ENCODE data around the gene KRTAP4-2.
"Not testable (repeated sequence)": the region's sequence is repeated elsewhere in the genome, so short reads cannot be mapped to it uniquely, and the experiment has no call there.

The KRTAP4-2 gene

DNA sequence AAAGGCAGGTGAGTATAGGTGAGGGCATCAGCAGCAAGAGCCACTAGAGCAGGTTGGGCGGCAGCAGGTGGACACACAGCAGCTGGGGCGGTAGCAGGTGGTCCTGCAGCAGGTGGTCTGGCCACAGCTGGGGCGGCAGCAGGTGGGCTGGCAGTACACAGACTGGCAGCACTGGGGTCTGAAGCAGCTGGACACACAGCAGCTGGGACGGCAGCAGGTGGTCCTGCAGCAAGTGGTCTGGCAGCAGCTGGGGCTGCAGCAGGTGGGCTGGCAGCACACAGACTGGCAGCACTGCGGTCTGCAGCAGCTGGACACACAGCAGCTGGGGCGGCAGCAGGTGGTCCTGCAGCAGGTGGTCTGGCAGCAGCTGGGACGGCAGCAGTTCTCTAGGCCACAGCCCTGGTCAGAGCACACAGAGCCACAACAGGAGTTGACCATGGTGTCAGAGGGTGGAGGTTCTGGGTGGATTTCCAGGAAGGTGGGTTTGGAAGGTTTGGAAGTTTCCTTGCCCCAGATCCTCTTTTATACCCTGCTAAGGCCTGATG is at the start of gene KRTAP4-2:
KRTAP4-2 (minus strand) TSS at position 495 of the 545 bp plus-strand sequence; CDS start at position 438, 57 bp downstream.
- no peak for DNase-seq

DNA sequence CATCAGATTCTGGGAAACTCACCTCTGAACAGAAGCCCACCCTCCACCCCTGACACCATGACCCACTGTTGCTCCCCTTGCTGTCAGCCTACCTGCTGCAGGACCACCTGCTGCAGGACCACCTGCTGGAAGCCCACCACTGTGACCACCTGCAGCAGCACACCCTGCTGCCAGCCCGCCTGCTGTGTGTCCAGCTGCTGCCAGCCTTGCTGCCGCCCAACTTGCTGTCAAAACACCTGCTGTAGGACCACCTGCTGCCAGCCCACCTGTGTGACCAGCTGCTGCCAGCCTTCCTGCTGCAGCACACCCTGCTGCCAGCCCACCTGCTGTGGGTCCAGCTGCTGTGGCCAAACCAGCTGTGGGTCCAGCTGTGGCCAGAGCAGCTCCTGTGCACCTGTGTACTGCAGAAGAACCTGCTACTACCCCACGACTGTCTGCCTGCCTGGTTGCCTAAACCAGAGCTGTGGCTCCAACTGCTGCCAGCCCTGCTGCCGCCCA is 48.6 kb upstream of the KRTAP4-2 start, which contains the start of gene KRTAP9-2:
KRTAP9-2 (plus strand) TSS at position 51 of the 498 bp plus-strand sequence; CDS start at position 58, 7 bp downstream.
- not testable (repeated sequence) for DNase-seq

DNA sequence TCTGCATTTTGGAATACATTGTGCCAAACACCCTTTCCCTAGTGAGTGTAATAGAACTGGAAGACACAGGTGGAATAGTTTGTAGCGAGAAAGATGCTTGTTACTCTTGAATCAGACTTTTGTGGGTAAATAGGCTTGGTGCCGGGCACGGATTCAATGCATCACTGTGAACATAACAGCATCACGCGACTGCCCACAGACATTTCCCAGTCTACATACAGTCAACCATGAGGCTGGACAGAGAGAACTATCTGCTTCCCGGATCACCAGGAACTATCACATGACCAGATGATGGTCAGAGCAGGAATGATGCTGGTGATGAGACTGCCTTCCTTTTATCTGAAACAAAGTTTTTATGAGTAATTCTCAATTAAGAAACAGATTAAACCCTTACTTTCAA is 48.0 kb upstream of the KRTAP4-2 start:
- DNase-seq, result no peak

DNA sequence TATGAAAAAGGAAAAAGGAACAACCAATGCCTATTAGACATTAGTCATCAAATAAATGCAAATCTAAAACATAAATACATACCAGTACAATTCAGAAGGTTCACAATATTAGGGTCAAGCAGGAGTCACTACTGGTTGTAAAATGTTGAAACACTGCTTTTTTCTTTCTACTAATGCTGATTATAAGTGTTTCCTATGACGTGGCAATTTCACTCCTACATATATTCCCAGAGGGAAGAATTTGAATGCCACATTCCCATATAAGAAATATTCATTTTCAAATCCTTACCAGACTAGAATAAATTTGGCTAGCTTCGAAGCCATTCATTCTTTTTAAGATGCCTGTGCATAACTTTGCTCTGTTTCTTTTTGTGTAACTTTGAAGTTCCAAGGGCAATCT is 45.8 kb upstream of the KRTAP4-2 start:
- no peak for DNase-seq

DNA sequence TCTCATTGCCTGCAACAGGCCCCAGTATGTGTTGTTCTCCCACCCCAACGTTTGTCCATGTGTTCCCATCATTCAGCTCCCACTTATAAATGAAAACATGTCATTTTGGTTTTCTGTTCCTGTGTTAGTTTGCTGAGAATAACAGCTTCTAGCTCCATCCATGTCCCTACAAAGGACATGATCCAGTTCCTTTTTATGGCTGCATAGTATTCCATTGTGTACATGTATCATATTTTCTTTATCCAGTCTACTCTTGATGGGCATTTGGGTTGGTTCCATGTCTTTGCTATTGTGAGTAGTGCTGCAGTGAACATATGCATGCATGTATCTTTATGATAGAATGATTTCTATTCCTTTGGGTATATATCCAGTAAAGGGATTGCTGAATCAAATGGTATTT is 37.7 kb upstream of the KRTAP4-2 start:
- no peak for DNase-seq

DNA sequence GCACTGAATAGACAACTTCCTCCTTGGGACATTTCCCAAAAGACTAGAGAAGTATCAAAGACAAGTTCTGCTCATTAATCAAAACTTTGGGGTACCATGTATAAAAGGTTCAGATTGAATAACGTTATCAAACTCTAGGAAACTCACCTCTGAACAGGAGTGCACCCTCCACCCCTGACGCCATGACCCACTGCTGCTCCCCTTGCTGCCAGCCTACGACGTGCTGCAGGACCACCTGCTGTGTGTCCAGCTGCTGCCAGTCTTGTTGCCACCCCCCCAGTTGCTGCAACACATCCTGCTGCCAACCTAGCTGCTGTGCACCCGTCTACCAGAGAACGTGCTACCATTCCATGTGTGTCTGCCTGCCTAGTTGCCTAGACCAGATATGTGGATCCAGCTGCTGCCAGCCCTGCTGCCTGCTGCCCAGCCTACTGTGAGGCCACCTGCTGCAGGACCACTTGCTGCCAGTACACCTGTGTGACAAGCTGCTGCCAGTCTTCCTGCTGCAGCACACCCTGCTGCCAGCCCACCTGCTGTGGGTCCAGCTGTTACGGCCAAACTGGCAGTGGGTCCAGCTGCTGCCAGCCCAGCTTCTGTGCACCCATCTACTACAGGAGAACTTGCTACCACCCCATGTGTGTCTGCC is 34.6 kb upstream of the KRTAP4-2 start:
- DNase-seq, result no peak

DNA sequence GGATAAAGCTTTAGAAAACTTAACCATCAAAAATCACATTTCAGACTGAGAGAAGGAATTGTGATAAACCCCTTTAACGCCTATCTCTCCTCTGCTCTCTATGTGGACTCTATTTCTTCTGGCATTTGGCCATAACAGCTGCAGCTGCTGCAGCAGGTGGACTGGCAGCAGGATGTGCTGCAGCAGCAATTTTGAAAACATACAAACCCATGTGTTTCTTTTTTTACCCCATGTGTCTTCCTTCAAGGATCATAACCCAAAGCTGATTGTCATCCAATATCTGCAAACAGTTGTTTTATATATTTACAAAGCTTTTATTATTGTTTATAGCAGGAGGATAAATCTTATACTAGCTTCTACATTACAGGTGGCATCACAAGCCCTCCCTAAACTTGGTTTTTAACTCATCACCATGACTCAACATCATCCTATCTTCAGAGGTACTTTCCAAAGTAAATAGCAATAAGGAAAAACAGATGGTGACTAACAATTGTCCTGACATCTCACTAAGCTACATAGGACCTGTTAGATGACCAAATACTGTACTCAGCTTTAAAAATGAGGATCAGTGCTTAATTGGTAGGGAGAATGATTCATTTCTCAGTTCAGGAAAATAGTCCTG is 33.9 kb upstream of the KRTAP4-2 start:
- no peak for DNase-seq

DNA sequence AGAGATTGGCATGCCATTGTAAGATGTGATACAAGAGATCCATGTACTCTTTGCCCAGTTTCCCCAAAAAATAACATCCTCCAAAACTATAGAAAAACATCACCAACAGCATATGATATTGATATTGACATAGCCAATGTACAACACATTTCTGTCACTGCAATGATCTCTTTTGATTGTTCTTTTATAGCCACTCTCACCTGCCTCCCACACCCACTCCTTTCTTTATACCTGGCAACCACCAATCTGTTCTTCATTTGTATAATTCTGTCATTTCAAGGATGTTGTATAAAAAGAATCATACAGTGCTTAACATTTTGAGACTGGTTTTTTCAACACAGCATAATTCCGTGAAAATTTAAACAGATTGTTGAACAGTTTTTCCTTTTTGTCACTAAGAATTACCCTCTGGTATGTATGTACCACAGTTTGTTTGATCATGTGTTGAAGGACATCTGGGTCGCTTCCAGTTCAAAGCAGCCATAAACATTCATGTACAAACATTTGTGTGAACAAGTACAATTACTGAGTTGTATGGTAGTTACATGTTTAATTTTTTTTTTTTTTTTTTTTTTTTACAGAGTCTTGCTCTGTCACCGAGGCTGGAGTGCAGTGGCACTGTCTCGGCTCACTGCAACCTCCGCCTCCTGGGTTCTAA is 21.5 kb upstream of the KRTAP4-2 start:
- DNase-seq, result no peak

DNA sequence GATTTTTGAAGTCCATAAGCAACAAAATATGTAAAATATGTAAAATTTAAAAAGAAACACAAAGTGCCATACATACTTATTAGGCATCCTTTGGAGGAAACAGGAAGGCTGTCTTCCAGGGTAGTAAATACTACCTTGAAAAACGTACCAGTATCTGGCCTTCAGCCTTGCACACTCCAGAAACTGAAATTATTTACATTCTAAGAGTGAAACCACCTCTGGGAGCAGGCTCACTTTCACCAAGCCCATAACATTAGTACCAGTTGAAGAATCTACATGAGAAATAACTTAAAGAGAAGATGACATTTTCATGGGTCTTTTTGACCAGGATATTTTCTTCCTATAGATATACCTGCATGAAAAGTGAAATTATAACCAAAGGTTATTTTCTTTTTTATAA is 18.0 kb upstream of the KRTAP4-2 start:
- no peak for DNase-seq

DNA sequence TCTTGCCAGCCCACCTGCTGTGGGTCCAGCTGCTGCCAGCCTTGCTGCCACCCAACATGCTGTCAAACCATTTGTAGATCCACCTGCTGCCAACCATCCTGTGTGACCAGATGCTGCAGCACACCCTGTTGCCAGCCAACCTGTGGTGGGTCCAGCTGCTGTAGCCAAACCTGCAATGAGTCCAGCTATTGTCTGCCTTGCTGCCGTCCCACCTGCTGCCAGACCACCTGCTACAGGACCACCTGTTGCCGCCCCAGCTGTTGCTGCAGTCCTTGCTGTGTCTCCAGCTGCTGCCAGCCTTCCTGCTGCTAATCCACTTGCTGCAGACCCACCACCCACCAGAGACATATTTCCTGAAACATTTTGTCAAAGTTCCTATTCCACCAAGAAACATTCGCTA is 12.3 kb upstream of the KRTAP4-2 start:
- DNase-seq, result no peak

DNA sequence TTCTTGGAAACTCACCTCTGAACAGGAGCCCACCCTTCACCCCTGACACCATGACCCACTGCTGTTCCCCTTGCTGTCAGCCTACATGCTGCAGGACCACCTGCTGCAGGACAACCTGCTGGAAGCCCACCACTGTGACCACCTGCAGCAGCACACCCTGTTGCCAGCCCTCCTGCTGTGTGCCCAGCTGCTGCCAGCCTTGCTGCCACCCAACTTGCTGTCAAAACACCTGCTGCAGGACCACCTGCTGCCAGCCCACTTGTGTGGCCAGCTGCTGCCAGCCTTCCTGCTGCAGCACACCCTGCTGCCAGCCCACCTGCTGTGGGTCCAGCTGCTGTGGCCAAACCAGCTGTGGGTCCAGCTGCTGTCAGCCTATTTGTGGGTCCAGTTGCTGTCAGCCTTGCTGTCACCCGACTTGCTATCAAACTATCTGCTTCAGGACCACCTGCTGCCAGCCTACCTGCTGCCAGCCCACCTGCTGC is 11.9 kb upstream of the KRTAP4-2 start, which contains the start of gene KRTAP9-1:
KRTAP9-1 (plus strand) TSS at position 51 of the 482 bp plus-strand sequence; CDS start at position 51, 0 bp downstream.
- DNase-seq, result not testable (repeated sequence)

DNA sequence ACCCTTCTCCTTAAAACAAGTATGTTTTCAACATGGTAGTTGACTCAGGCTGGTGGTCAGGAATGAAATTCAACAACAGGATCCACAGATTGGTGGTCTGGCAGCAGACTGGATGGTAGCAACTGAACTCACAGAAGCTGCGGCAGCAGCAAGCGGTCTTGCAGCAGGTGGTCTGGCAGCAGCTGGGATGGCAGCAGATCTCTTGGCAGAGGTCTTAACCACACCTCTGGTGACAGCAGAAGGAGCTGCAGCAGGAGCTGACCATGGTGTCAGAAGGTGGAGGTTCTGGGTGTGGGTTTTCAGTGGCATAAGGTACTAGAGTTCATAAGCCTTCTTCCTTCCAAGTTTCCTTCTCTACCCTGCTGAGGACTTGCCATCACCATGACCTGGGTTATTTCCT is 8.9 kb upstream of the KRTAP4-2 start:
- DNase-seq, result no peak

DNA sequence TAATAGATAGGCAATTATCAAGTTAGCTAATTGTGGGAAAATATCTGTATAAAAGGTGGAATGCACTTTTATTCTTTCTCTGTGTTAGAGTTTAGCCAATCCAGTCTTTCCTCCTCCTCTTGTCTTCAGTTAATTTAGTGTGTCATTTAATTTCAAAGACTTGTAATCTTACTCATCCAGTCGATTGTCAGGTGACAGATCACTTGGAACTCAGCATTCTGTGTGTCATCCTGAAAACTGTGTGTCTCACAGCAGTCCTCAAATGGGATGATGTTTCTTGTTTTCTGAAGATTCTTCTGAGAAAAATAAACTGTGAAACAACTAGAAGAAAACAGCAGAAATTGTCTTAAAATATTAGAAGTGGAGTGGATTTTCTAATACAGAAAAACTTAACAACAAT is 7.0 kb upstream of the KRTAP4-2 start:
- DNase-seq, result no peak

DNA sequence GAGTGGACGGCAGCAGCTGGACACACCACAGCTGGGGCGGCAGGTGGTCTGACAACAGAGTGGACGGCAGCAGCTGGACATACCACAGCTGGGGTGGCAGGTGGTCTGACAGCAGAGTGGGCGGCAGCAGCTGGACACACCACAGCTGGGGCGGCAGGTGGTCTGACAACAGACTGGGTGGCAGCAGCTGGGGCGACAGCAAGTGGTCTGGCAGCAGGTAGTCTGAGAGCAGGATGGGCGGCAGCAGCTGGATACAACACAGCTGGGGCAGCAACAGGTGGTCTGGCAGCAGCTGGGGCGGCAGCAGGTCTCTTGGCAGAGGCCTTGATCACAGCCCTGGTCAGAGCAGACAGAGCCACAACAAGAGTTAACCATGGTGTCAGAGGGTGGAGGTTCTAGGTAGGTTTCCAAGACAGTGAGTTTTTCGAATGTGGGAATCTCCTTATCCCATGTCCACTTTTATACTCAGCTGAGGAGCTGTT is 6.5 kb upstream of the KRTAP4-2 start, which contains the start of gene KRTAP4-1:
KRTAP4-1 (minus strand) TSS at position 432 of the 482 bp plus-strand sequence; CDS start at position 375, 57 bp downstream.
- no peak for DNase-seq

DNA sequence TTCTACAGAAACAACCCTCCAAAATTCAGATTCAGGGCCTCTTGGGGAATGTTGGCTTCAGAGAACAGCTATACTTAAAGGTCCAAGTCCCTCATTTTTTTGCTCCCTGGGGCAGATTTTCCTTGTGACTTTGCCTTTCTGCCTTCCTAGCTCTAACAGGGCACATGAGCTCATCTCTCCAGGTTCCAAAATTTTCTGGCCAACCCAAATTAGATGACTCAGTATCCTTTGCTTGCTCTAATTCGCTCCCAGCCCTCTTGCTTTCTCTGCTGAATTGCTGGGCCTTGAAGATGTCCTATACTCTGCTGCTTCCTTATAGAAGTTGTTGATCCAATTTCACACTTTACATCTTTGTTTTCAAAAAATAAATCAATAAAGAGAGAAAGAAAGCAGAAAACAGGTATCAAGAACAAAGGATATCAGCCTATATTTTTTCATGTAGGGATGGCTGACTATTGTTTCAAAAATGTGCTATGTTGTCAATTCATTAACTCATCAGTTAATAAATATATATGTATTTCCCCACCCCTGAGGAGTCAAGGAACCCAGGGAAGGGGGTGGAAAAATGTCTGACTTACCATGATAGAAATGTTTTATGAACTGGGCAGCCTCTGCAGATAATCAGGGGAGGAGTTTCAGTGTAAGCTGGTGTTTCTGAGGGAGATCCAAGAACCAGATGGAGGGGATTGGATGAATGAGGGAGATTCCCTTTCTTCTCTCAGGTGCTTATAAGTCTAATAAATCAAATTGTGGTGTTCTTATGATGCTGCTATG is 1.0 kb upstream of the KRTAP4-2 start:
- DNase-seq, result no peak

DNA sequence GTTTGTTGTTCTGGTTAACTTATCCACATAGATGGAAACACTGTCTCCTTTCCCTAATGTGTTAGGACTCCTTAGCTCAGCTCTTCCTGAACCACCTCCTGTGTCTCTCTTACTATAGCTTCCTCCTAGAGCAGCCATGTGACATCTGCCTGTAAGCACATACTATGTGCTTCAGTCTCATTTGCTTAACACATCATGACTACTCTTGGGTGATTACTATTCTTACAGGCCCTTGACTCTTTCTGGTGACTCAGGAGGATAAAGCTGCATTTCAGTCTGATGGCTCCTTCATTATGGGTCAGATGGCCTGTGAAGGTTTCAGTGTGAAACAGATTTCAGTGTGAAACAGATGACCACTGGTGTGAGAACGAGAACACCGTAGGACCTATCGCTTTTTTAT is 320 bp upstream of the KRTAP4-2 start:
- DNase-seq, result no peak

DNA sequence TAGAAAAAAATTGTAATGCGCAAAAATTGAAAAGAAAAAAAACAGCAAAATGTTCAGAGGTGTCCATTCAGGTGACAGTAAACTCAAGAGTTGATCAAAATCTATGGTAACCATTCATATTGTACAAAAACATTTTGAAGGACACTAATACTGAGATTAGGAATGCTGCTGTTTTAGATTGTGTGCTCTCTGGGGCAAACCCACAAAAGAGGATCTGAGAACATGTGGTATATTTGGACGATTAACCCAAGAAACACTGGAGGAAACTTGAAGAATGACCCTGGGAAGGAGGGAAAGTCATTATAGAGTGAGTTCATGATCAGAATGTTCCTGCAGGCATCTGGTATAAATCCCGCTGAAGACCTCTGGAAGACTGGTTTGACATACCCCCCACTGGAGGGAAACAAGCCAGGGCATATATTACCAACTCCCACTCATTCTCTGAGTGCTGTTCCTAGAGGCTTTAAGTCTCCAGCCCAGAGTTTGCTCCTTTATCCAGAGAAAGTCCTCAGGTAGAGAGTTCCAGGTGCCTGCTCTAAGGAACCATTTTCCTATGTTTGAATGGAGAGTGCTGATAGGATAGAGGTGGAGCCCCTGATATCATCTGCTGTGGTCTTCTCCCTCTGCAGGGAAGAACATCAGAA is 1.2 kb downstream of the KRTAP4-2 start:
- DNase-seq, result no peak

DNA sequence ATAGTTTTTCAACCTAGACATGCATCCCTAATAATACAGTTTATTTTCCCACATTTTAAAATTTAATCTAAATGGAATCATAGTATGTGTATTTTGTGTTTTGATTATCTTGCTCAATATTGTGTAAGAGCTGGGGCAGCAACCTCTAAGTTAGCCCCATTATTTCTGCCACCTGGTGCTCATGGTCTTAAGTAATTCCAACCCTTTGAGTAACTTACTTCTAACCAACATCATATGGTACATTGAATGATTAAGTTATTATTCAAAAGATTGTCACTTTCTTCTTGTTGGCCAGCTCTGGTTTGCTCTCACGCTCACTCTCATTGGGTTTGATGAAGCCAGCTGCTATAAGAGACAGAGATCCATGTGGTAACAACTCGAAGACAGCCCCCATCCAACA is 6.1 kb downstream of the KRTAP4-2 start:
- DNase-seq, result no peak

DNA sequence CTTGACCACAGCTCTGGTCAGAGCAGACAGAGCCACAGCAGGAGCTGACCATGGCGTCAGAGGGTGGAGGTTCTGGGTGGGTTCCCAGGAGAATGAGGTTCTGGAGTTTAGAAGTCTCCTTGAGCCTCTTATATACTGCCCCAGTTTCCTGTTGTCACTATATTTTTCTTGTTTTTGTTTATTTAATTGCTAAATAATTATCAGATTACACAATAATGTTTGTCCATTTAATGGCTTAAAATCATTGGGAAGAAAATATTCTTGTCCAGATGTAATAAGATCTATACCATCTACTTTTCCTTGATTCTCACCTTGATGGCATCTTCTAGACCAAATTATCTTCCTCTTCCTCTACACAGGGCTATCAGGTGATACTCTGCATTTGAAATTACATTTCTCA is 9.9 kb downstream of the KRTAP4-2 start, which contains the start of gene KRTAP4-3:
KRTAP4-3 (minus strand) TSS at position 101 of the 400 bp plus-strand sequence; CDS start at position 52, 49 bp downstream.
- no peak for DNase-seq

DNA sequence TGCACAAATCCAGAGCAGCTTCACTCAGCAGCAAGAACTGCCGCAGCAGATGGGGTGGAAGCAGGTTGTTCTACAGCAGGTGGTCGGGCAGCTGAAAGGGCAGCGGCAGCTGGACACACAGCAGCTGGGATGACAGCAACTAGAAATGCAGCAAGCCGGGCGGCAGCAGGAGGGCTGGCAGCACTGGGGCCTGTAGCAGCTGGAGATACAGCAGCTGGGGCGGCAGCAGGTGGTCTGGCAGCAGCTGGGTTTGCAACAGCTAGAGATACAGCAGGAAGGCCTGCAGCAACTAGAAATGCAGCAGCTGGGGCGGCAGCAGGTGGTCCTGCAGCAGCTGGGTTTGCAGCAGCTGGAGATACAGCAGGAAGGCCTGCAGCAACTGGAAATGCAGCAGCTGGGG is 10.5 kb downstream of the KRTAP4-2 start:
- no peak for DNase-seq

DNA sequence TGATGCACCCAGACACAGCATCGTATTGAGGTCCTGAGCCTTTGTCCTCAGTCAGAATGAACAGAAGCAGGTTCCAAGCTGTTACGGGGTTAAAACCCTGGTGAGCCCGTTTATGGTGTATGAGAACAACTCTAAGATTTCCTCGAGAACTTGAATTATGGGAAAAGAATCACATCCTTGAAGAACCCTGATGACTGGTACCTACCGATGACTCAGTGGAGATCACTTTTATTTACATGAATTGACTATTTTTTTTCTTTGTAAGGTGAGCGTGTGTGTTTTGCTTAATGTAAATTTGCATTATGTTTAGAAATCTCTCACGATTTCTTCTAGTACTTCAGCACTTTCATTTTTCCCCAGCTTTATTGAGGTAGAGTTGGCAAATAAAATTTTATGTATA is 14.2 kb downstream of the KRTAP4-2 start:
- no peak for DNase-seq

DNA sequence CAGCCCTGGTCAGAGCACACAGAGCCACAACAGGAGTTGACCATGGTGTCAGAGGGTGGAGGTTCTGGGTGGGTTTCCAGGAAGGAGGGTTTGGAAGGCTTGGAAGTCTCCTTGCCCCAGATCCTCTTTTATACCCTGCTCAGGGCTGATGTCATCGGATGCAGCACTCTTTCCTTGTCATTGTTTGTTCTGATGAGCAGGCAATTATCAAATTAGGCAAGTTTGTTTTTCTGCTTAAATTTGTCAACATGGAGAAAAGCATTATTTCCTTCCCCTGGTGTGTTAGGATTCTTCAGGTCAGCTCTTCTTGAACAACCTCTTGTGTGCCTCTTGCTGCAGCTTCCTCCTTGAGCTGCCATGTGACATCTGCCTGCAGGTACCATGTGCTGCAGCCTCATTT is 17.4 kb downstream of the KRTAP4-2 start, which contains the start of gene KRTAP4-4:
KRTAP4-4 (minus strand) TSS at position 101 of the 400 bp plus-strand sequence; CDS start at position 44, 57 bp downstream.
- no peak for DNase-seq
